ENCODE data around the gene ZBTB47. TPM values are rescaled to one million over a fixed set of nuclear protein-coding genes. Genes with fewer than 3 reads are reported as not detected.

The ZBTB47 gene
- total and polyA plus RNA-seq, 10 donors, result 2.1 to 22.2 (median 14.4) TPM

GRCh38 chr3:42702066-42702951 is 48.8 kb downstream of the ZBTB47 start, which contains the start of gene HHATL:
Gene HHATL, minus strand, starts transcription at chr3:42702798. Its CDS starts 1,972 bp downstream, at chr3:42700826.
- WGBS, 5 donors, result 66 to 70% (median 68%) methylated on average over 15 to 21 of the region's 21 CpGs
- H3K4me3 ChIP-seq, result no peak within 1 kb of the TSS
- H3K4me1 ChIP-seq, result peaks cover 0 to 6% (median 0%) of the 10 kb centered on the region in 6 donors
- no peaks in the 10 kb centered on the region for H3K9me3 ChIP-seq
- no peaks in the 10 kb centered on the region for H3K36me3 ChIP-seq
- no peak for TF ChIP-seq CTCF (IDR thresholded peaks at IDR 0.05 in 8 of 11, conservative IDR thresholded peaks at IDR 0.05 in 3 of 11)
- no peak for TF ChIP-seq POLR2A (IDR thresholded peaks at IDR 0.05)
- no peak for TF ChIP-seq POLR2AphosphoS5 (IDR thresholded peaks at IDR 0.05)
- peaks cover 0 to 35% (median 3%) of the 10 kb centered on the region in 7 donors for H3K27me3 ChIP-seq (replicated peaks in 1 of 7)
- no peak within 1 kb of the TSS for H3K27ac ChIP-seq
- no peak for DNase-seq
- intact Hi-C loops (cut with DNase I; ENCODE audit: low total_unique reads), result no loop called here

- peaks cover 0 to 6% (median 0%) of the 10 kb centered on the region in 6 donors for H3K4me1 ChIP-seq
- TF ChIP-seq POLR2A (IDR thresholded peaks at IDR 0.05) (no peak), CTCF (IDR thresholded peaks at IDR 0.05 in 8 of 11, conservative IDR thresholded peaks at IDR 0.05 in 3 of 11) (no peak), POLR2AphosphoS5 (IDR thresholded peaks at IDR 0.05) (no peak)
- no peaks in the 10 kb centered on the region for H3K36me3 ChIP-seq
- no peak for DNase-seq
- intact Hi-C loops (cut with DNase I; ENCODE audit: low total_unique reads), result no loop called here
- no peak overlapping the region for H3K4me3 ChIP-seq
- no peaks in the 10 kb centered on the region for H3K9me3 ChIP-seq
- no peak overlapping the region for H3K27ac ChIP-seq
- H3K27me3 ChIP-seq (replicated peaks in 1 of 7), result peaks cover 0 to 29% (median 3%) of the 10 kb centered on the region in 7 donors
- 80 to 100% (median 84%) methylated on average over 3 to 6 of the region's 6 CpGs for WGBS, 5 donors
These were observed 49.6 kb downstream of the ZBTB47 start for GRCh38 chr3:42702982-42703694.

- peaks cover 0 to 29% (median 3%) of the 10 kb centered on the region in 7 donors for H3K27me3 ChIP-seq (replicated peaks in 1 of 7)
- WGBS, 5 donors, result 69 to 82% (median 75%) methylated on average over 2 to 5 of the region's 5 CpGs
- H3K4me1 ChIP-seq, result peaks cover 0 to 6% (median 0%) of the 10 kb centered on the region in 6 donors
- no peaks in the 10 kb centered on the region for H3K36me3 ChIP-seq
- no peak overlapping the region for H3K4me3 ChIP-seq
- intact Hi-C loops (cut with DNase I; ENCODE audit: low total_unique reads), result no loop called here
- H3K9me3 ChIP-seq, result no peaks in the 10 kb centered on the region
- no peak overlapping the region for H3K27ac ChIP-seq
- TF ChIP-seq POLR2AphosphoS5 (IDR thresholded peaks at IDR 0.05), result no peak
- TF ChIP-seq CTCF (IDR thresholded peaks at IDR 0.05 in 8 of 11, conservative IDR thresholded peaks at IDR 0.05 in 3 of 11), result no peak
- no peak for TF ChIP-seq POLR2A (IDR thresholded peaks at IDR 0.05)
- DNase-seq, result no peak
These were observed 50.2 kb downstream of the ZBTB47 start for GRCh38 chr3:42703695-42704025.

Measured in spleen (tissue), 11 donors.